Left ventricle myocardium inferior (tissue), 1 donor: ENCODE data around the gene ADAM33. TPM values are rescaled to one million over a fixed set of nuclear protein-coding genes. Genes with fewer than 3 reads are reported as not detected.

Experiments
- DNase-seq: peaks from one replicate; pipeline ENCODE4 v3.0.0-alpha.2; 2020
- H3K27ac ChIP-seq: fragments of 200-600 bp; replicated peaks from 2 replicates; pipeline ENCODE4 v1.8.0; 2021
- H3K27me3 ChIP-seq: fragments of 200-600 bp; 2 replicates; pipeline ENCODE4 v1.8.0; 2021; ENCODE audit warnings: low read depth
- H3K36me3 ChIP-seq: fragments of 200-600 bp; 2 replicates; pipeline ENCODE4 v1.8.0; 2021
- H3K4me1 ChIP-seq: fragments of 200-600 bp; 2 replicates; pipeline ENCODE4 v1.8.0; 2021
- H3K4me3 ChIP-seq: fragments of 200-600 bp; 2 replicates; pipeline ENCODE4 v1.8.0; 2021; ENCODE audit warnings: mild to moderate bottlenecking, moderate library complexity
- H3K9me3 ChIP-seq: fragments of 200-600 bp; replicated peaks from 2 replicates; pipeline ENCODE4 v1.8.0; 2021
- intact Hi-C: fragments of 100-400 bp; cut with micrococcal nuclease; formaldehyde crosslinking; loops from one replicate; pipeline ENCODE4 v1.11.0; 2022
- total RNA-seq: library from RNA; stranded (reverse); fragmentation: NEBNext Ultra II Directional; extraction: Animal tissue kit (Norgen Biotek cat#: 25700); gene quantifications from one replicate; pipeline ENCODE4 v1.2.1, GENCODE V29; 2021
- TF ChIP-seq, protein P1 (sequence below): fragments of 200-600 bp; IDR thresholded peaks from 2 replicates; pipeline ENCODE4 v1.8.0; 2021; ENCODE audit warnings: antibody characterized with exemption, mild to moderate bottlenecking, borderline replicate concordance
- donor health status: DM: no; HTN: yes; CAD: no; lungs with severe emphysema.

Gene ADAM33
- total RNA-seq, 1 donor from 2014 or later, result 10.8 TPM

DNA sequence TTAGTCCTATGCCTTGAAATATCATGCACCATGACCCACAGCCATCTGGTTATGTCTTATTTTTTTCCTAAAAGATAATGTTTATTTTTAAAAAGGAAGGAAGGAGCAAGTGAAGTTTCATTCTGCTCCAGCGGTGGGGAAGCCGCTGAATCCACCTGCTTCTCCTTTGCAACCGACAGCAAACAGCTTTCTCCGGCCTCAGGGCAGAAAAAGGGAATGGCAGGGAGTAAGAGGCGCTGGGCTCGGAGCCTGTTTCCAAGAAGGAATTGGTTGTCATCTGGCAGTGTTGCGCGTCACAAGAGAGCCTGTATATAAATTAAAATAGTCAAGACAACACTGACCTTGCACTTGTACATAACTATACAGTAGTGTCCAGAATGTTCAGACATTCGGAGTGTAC, 32.9 kb downstream of the ADAM33 start:
- no peak for DNase-seq
- H3K36me3 ChIP-seq, result peaks cover 62% of the 10 kb centered on the region

DNA sequence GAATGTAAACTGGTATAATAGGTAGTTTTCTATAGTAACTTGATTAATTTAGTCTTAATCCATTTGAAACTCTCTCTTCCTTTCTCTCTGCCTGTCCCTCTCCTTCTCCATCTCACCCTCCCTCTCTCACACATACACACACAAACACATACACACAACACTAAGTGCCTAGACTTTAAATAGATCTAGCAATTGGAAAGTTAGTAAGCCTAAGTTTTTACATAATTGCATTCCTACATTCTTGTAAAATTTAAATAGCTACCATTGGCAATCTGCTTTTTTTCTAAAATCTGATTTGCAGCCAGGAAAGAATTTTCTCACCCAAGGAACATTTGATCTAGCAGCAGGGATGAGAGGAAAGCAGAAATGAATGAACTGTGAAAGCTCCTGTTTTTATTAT, 34.3 kb downstream of the ADAM33 start:
- no peak for DNase-seq
- Histone ChIP-seq H3K9me3 (no peaks in the 10 kb centered on the region), H3K4me1 (no peaks in the 10 kb centered on the region), H3K27me3 (no peaks in the 10 kb centered on the region), H3K36me3 (peaks cover 76% of the 10 kb centered on the region), H3K4me3 (no peak overlapping the region), H3K27ac (no peak overlapping the region)
- intact Hi-C loops, result no loop called here
- TF ChIP-seq, protein P1, sequence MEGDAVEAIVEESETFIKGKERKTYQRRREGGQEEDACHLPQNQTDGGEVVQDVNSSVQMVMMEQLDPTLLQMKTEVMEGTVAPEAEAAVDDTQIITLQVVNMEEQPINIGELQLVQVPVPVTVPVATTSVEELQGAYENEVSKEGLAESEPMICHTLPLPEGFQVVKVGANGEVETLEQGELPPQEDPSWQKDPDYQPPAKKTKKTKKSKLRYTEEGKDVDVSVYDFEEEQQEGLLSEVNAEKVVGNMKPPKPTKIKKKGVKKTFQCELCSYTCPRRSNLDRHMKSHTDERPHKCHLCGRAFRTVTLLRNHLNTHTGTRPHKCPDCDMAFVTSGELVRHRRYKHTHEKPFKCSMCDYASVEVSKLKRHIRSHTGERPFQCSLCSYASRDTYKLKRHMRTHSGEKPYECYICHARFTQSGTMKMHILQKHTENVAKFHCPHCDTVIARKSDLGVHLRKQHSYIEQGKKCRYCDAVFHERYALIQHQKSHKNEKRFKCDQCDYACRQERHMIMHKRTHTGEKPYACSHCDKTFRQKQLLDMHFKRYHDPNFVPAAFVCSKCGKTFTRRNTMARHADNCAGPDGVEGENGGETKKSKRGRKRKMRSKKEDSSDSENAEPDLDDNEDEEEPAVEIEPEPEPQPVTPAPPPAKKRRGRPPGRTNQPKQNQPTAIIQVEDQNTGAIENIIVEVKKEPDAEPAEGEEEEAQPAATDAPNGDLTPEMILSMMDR, result no peak

More for the DNA sequence above, 32.9 kb downstream of the ADAM33 start:
- H3K4me1 ChIP-seq, result no peaks in the 10 kb centered on the region
- H3K9me3 ChIP-seq, result no peaks in the 10 kb centered on the region
- H3K4me3 ChIP-seq, result no peak overlapping the region
- TF ChIP-seq, protein P1, result no peak
- H3K27ac ChIP-seq, result no peak overlapping the region
- intact Hi-C loops, result no loop called here
- no peaks in the 10 kb centered on the region for H3K27me3 ChIP-seq

DNA sequence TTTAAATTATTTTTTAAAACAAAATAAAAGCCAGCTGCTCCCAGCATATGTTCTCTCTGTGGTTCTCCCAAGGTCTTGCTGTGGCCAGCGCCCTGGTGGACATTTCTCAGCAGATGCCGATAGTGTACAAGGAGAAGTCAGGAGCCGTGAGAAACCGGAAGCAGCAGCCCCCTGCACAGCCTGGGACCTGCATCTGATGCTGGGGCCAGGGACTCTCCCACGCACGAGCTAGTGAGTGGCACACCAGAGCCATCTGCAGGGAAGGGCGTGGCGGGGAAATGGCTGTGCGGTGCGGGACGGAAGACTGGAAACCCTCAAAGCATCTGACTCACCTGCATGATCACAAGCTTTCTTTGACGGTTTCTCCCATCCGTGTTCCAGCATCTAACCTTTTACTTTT, 35.2 kb downstream of the ADAM33 start:
- H3K4me1 ChIP-seq, result no peaks in the 10 kb centered on the region
- H3K36me3 ChIP-seq, result peaks cover 82% of the 10 kb centered on the region
- no peak overlapping the region for H3K27ac ChIP-seq
- no peak overlapping the region for H3K4me3 ChIP-seq
- H3K9me3 ChIP-seq, result no peaks in the 10 kb centered on the region
- DNase-seq, result no peak
- intact Hi-C loops, result no loop called here
- TF ChIP-seq, protein P1, result no peak
- no peaks in the 10 kb centered on the region for H3K27me3 ChIP-seq

DNA sequence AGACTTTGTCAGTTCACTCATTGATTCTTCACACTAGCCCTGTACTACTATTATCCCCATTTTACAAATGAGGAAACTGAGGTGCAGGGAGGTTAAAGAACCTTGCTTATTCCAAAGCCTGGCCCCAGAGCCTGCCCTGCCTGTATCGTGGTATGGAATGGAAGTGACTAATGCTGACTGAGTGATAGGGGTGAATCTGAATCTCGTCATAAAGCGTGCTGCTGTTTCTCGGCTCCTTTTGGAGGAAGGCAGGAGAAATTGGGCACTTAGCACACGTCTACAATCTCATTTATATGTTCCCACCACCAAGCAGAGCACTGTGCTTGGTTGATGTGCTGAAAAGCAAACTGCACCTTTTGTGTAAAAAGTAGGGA, 35.8 kb downstream of the ADAM33 start:
- TF ChIP-seq, protein P1, result no peak
- no peak overlapping the region for H3K4me3 ChIP-seq
- no peaks in the 10 kb centered on the region for H3K4me1 ChIP-seq
- intact Hi-C loops, result no loop called here
- H3K27me3 ChIP-seq, result no peaks in the 10 kb centered on the region
- DNase-seq, result no peak
- no peaks in the 10 kb centered on the region for H3K9me3 ChIP-seq
- peaks cover 88% of the 10 kb centered on the region for H3K36me3 ChIP-seq
- H3K27ac ChIP-seq, result no peak overlapping the region

DNA sequence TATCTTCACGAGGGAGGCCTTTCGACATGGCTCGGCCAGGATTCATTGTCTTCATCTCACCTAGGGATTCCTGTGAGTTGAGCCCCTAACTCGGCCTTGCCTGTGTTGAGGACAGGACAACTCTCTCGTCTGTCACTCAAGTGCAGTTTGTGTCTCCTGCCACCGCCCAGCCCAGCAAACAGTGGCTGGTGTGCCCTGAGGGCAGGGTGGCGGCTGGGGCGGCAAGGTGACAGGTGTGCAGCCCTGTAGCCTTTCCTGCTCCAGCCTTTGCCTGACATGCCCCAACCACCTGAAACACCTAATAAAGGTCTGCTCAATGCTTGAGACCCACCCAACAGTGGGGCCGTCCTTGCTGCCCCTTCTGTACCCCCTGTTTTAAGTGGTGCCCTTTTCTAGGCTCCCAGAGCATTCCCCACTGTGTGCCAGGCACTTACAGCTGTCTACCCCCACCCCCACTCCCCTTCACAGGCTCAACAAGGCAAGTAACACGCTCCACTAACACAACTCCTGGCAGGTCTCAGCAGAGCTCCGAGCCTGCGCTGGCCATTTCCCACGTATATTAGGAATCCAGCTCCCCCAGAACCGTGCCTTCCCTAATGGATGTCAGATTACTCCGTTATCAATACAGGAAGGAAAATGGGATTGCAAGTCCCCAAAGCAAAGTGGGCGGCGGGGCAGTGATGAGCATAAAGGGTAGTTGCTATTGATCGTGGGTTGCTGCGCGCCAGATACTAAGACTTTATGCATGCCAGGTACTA, 36.3 kb downstream of the ADAM33 start:
- no peaks in the 10 kb centered on the region for H3K27me3 ChIP-seq
- intact Hi-C loops, result no loop called here
- peaks cover 94% of the 10 kb centered on the region for H3K36me3 ChIP-seq
- H3K4me1 ChIP-seq, result no peaks in the 10 kb centered on the region
- DNase-seq, result no peak
- no peak overlapping the region for H3K4me3 ChIP-seq
- no peaks in the 10 kb centered on the region for H3K9me3 ChIP-seq
- TF ChIP-seq, protein P1, result no peak
- no peak overlapping the region for H3K27ac ChIP-seq
